CD14-positive monocyte (primary cell): ENCODE measurements around the gene CALML3. TPM values are rescaled to one million over a fixed set of nuclear protein-coding genes. Genes with fewer than 3 reads are reported as not detected.

Experiments used
- DNase-seq, 3 donors: peaks; one replicate each; pipeline ENCODE4 v3.0.0-alpha.2; 2011 to 2022
- H2AFZ ChIP-seq: 2 replicates; pipeline ENCODE4 v1.6.0; 2012; ENCODE audit warnings: mild to moderate bottlenecking, low read depth, low read length, inconsistent platforms; ENCODE audit not compliant: insufficient read depth, poor library complexity, severe bottlenecking
- H3K27ac ChIP-seq, 2 donors: 1 replicate in 1 of 2; 2 replicates in 1 of 2; pipeline ENCODE4 v1.5.1; 2012 to 2013; ENCODE audit warnings: low read length in 2 of 2, control low read depth in 1 of 2, inconsistent platforms in 1 of 2, low read depth in 1 of 2, mild to moderate bottlenecking in 1 of 2
- H3K27me3 ChIP-seq, 2 donors: one replicate each; pipeline versions ENCODE4 v1.6.0 to v1.6.1; 2011 to 2013; ENCODE audit warnings: low read length in 2 of 2; ENCODE audit not compliant: control insufficient read depth in 2 of 2, insufficient read depth in 2 of 2
- H3K36me3 ChIP-seq, 2 donors: replicated peaks in 1 of 2; 1 replicate in 1 of 2; 2 replicates in 1 of 2; pipeline versions ENCODE4 v1.5.1 to v1.6.1; 2012 to 2013; ENCODE audit warnings: low read length in 2 of 2, control low read depth in 1 of 2, inconsistent platforms in 1 of 2, mild to moderate bottlenecking in 1 of 2; ENCODE audit not compliant: insufficient read depth in 2 of 2, control insufficient read depth in 1 of 2
- H3K4me1 ChIP-seq, 2 donors: 1 replicate in 1 of 2; 2 replicates in 1 of 2; pipeline versions ENCODE4 v1.5.1 to v1.6.1; 2012 to 2013; ENCODE audit warnings: low read length in 2 of 2, control low read depth in 1 of 2, inconsistent platforms in 1 of 2, mild to moderate bottlenecking in 1 of 2, moderate library complexity in 1 of 2; ENCODE audit not compliant: insufficient read depth in 2 of 2, control insufficient read depth in 1 of 2
- H3K4me2 ChIP-seq: replicated peaks from 2 replicates; pipeline ENCODE3; 2012; ENCODE audit warnings: low read length, moderate library complexity, mild to moderate bottlenecking; ENCODE audit not compliant: poor library complexity, severe bottlenecking; ENCODE audit errors: extremely low read depth
- H3K4me3 ChIP-seq, 3 experiments: fragments of 200-600 bp in 1 of 3; sonication (generic) in 1 of 3; replicated peaks in 1 of 3; 1 replicate in 2 of 3; 2 replicates in 1 of 3; pipeline ENCODE4 v1.5.1; 2011 to 2013; ENCODE audit warnings: low read length in 3 of 3, mild to moderate bottlenecking in 3 of 3, control low read depth in 2 of 3, low read depth in 2 of 3, inconsistent platforms in 1 of 3, moderate library complexity in 1 of 3
- H3K79me2 ChIP-seq: 2 replicates; pipeline ENCODE4 v1.6.0; 2012; ENCODE audit warnings: mild to moderate bottlenecking, control low read depth, inconsistent platforms, low read length, moderate library complexity; ENCODE audit not compliant: insufficient read depth
- H3K9ac ChIP-seq: 2 replicates; pipeline ENCODE4 v1.6.0; 2017; ENCODE audit warnings: low read length, mild to moderate bottlenecking; ENCODE audit not compliant: insufficient read depth, poor library complexity, severe bottlenecking
- H3K9me3 ChIP-seq, 2 donors: replicated peaks in 1 of 2; 1 replicate in 1 of 2; 2 replicates in 1 of 2; pipeline versions ENCODE4 v1.5.1 to v1.6.1; 2012 to 2013; ENCODE audit warnings: low read length in 2 of 2, control low read depth in 1 of 2; ENCODE audit not compliant: control insufficient read depth in 1 of 2, insufficient read depth in 1 of 2
- H4K20me1 ChIP-seq: 2 replicates; pipeline ENCODE4 v1.6.0; 2012; ENCODE audit warnings: mild to moderate bottlenecking, low read length, control low read depth, moderate library complexity; ENCODE audit not compliant: insufficient read depth
- H3K27ac Mint-ChIP-seq, 7 donors: one replicate each; pipeline ENCODE4 v1.8.0; 2020; ENCODE audit warnings: mild to moderate bottlenecking in 7 of 7, mixed read lengths in 7 of 7, moderate library complexity in 6 of 7, inconsistent platforms in 2 of 7
- H3K27me3 Mint-ChIP-seq, 3 donors: one replicate each; pipeline ENCODE4 v1.8.0; 2021 to 2022; ENCODE audit warnings: low read depth in 3 of 3, mild to moderate bottlenecking in 3 of 3, mixed read lengths in 3 of 3, moderate library complexity in 3 of 3, inconsistent platforms in 1 of 3
- H3K36me3 Mint-ChIP-seq, 2 donors: one replicate each; pipeline ENCODE4 v1.8.0; 2020; ENCODE audit warnings: mixed read lengths in 2 of 2, inconsistent platforms in 1 of 2, mild to moderate bottlenecking in 1 of 2
- H3K4me1 Mint-ChIP-seq: one replicate; pipeline ENCODE4 v1.8.0; 2020; ENCODE audit warnings: mild to moderate bottlenecking, mixed read lengths
- H3K4me3 Mint-ChIP-seq, 2 donors: one replicate each; pipeline ENCODE4 v1.8.0; 2020; ENCODE audit warnings: mild to moderate bottlenecking in 2 of 2, mixed read lengths in 2 of 2, moderate library complexity in 1 of 2
- H3K9me3 Mint-ChIP-seq, 7 donors: one replicate each; pipeline ENCODE4 v1.8.0; 2020 to 2022; ENCODE audit warnings: mixed read lengths in 7 of 7, mild to moderate bottlenecking in 6 of 7, moderate library complexity in 6 of 7, inconsistent platforms in 2 of 7
- WGBS: methylation state at CpG from one replicate; pipeline ENCODE4 v1.1.5; 2013; ENCODE audit warnings: missing lambda C conversion rate; ENCODE audit not compliant: insufficient coverage; 5-methylcytosine and 5-hydroxymethylcytosine counted together
- intact Hi-C, 2 donors: fragments of 100-400 bp; cut with micrococcal nuclease; formaldehyde crosslinking; loops; one replicate each; pipeline versions ENCODE4 v1.15.0 to v1.15.1; 2023
- polyA plus RNA-seq, 3 donors: library from polyadenylated mRNA; depleted of rRNA in 1 of 3; unstranded in 2 of 3; stranded (reverse) in 1 of 3; fragments of 300-500 nt in 2 of 3; fragments of >200 nt in 1 of 3; fragmentation: Illumina TruSeq in 2 of 3; gene quantifications; 1 replicate in 2 of 3; 2 replicates in 1 of 3; pipeline ENCODE4 v1.2.3, GENCODE V29; 2012 to 2021
- TF ChIP-seq, protein P1 (sequence below): fragments of 200-600 bp; IDR thresholded peaks from one replicate; pipeline ENCODE4 v1.8.0; 2022; ENCODE audit warnings: antibody characterized with exemption, mild to moderate bottlenecking

CALML3 gene
- polyA plus RNA-seq, 3 donors: not detected

DNA sequence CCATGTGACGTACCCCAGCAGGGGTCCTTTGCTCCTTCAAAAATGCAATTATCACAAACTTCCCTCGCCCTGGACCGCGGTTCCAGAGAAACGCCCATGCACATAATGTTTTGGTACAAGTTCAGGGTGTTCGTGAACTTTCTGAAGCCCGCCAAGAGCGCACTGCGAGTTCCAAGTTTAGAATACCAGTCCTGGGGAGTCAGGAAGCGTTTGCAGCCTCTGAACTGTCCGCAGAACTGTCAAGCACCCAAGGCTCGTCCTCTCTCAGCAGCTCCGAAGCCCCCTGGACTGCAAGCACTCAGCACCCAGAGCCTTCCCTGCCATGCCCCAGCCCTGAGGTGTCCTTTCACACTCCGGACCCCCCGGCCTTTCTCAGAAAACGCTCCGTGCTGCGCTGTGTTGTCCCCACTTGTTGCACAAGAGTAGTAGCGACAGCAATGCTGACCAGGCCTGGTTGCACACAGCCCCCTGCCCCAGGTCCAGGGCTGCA is 30.3 kb downstream of the CALML3 start:
- no peaks in the 10 kb centered on the region for H3K36me3 Mint-ChIP-seq
- Histone ChIP-seq H3K4me3 (no peak overlapping the region), H4K20me1 (no peaks in the 10 kb centered on the region), H3K36me3 (no peaks in the 10 kb centered on the region), H2AFZ (no peak overlapping the region), H3K9me3 (no peaks in the 10 kb centered on the region), H3K79me2 (no peaks in the 10 kb centered on the region), H3K4me2 (no peak overlapping the region), H3K27ac (no peak overlapping the region), H3K9ac (no peak overlapping the region), H3K27me3 (no peaks in the 10 kb centered on the region), H3K4me1 (no peaks in the 10 kb centered on the region)
- intact Hi-C loops: no loop called here
- H3K27me3 Mint-ChIP-seq: peaks cover 0 to 3% (median 1%) of the 10 kb centered on the region in 3 donors
- DNase-seq: no peak
- H3K4me3 Mint-ChIP-seq: no peak overlapping the region
- H3K4me1 Mint-ChIP-seq: peaks cover 7% of the 10 kb centered on the region
- WGBS: 94% methylated on average over 18 of the region's 19 CpGs
- H3K27ac Mint-ChIP-seq: no peak overlapping the region
- TF ChIP-seq, protein P1, sequence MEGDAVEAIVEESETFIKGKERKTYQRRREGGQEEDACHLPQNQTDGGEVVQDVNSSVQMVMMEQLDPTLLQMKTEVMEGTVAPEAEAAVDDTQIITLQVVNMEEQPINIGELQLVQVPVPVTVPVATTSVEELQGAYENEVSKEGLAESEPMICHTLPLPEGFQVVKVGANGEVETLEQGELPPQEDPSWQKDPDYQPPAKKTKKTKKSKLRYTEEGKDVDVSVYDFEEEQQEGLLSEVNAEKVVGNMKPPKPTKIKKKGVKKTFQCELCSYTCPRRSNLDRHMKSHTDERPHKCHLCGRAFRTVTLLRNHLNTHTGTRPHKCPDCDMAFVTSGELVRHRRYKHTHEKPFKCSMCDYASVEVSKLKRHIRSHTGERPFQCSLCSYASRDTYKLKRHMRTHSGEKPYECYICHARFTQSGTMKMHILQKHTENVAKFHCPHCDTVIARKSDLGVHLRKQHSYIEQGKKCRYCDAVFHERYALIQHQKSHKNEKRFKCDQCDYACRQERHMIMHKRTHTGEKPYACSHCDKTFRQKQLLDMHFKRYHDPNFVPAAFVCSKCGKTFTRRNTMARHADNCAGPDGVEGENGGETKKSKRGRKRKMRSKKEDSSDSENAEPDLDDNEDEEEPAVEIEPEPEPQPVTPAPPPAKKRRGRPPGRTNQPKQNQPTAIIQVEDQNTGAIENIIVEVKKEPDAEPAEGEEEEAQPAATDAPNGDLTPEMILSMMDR: no peak
- no peaks in the 10 kb centered on the region for H3K9me3 Mint-ChIP-seq

DNA sequence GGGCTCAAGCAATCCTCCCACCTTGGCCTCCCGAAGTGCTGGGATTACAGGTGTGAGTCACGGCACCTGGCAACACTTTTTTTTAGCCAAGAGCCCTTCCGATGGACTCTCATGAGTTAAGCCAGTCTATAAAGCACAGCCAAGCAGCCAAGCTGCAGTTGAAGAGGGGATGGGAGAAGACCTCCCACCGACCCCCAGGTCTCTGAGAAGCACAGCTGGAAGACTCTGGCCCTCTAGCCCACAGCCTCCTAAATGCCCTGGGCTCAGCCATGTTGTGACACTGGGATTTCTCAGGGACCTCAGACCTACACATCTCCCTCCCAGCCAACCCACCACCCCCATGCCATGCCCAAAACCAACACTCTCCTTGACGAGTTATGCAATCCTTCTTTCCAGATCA is 31.1 kb downstream of the CALML3 start:
- Histone ChIP-seq H3K36me3 (no peaks in the 10 kb centered on the region), H2AFZ (no peak overlapping the region), H3K27ac (no peak overlapping the region), H4K20me1 (no peaks in the 10 kb centered on the region), H3K4me1 (no peaks in the 10 kb centered on the region), H3K4me2 (no peak overlapping the region), H3K9me3 (no peaks in the 10 kb centered on the region), H3K27me3 (no peaks in the 10 kb centered on the region), H3K9ac (no peak overlapping the region), H3K4me3 (no peak overlapping the region), H3K79me2 (no peaks in the 10 kb centered on the region)
- no peaks in the 10 kb centered on the region for H3K9me3 Mint-ChIP-seq
- H3K36me3 Mint-ChIP-seq: no peaks in the 10 kb centered on the region
- intact Hi-C loops: no loop called here
- TF ChIP-seq, protein P1: no peak
- WGBS: 93% methylated on average over 2 of the region's 5 CpGs
- peaks cover 7% of the 10 kb centered on the region for H3K4me1 Mint-ChIP-seq
- H3K27ac Mint-ChIP-seq: no peak overlapping the region
- H3K27me3 Mint-ChIP-seq: peaks cover 0 to 2% (median 1%) of the 10 kb centered on the region in 3 donors
- no peak overlapping the region for H3K4me3 Mint-ChIP-seq
- DNase-seq: no peak
